Measurements from ENCODE around the gene GPC3. TPM values are rescaled to one million over a fixed set of nuclear protein-coding genes. Genes with fewer than 3 reads are reported as not detected.

GPC3 gene
- polyA plus RNA-seq, 3 donors = not detected

DNA sequence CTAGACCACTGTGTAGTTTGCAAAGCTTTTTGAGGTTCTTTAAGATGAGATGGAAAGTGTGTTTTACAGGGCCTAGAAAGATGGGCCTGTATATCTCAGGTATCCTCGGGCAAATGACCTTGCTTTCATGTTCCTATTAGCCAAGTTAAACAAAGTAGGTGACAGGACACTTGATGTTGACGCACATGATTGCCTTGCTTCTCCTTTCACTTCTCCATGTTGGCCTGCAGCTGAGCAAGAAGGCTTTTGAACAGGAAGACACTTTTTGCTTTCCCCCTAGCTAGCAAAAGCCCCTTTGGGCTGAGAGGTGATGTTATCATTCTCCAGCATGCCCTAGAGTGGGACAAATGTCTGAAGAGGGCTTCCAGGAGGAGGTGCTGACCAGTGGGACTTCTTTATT is 202.1 kb downstream of the GPC3 start:
- Histone ChIP-seq H3K36me3 (replicated peaks in 1 of 2; ENCODE audit: control insufficient read depth in 1 of 2, insufficient read depth in 2 of 2, low read length in 2 of 2) (no peaks in the 10 kb centered on the region), H3K4me2 (replicated peaks; ENCODE audit: extremely low read depth, low read length, poor library complexity, severe bottlenecking) (no peak overlapping the region), H2AFZ (ENCODE audit: insufficient read depth, low read depth, low read length, poor library complexity, severe bottlenecking) (no peak overlapping the region), H3K9ac (ENCODE audit: insufficient read depth, low read length, poor library complexity, severe bottlenecking) (no peak overlapping the region), H3K79me2 (ENCODE audit: insufficient read depth, low read length) (no peaks in the 10 kb centered on the region), H3K9me3 (replicated peaks in 1 of 2; ENCODE audit: control insufficient read depth in 1 of 2, insufficient read depth in 1 of 2, low read length in 2 of 2) (no peaks in the 10 kb centered on the region), H3K4me1 (ENCODE audit: control insufficient read depth in 1 of 2, insufficient read depth in 2 of 2, low read length in 2 of 2) (no peaks in the 10 kb centered on the region), H3K27ac (ENCODE audit: low read depth in 1 of 2, low read length in 2 of 2) (no peak overlapping the region), H4K20me1 (ENCODE audit: insufficient read depth, low read length) (no peaks in the 10 kb centered on the region), H3K4me3 (replicated peaks in 1 of 3; ENCODE audit: low read depth in 2 of 3, low read length in 3 of 3) (no peak overlapping the region), H3K27me3 (ENCODE audit: control insufficient read depth in 2 of 2, insufficient read depth in 2 of 2, low read length in 2 of 2) (peaks cover 0 to 2% of the 10 kb centered on the region in 2 donors)
- WGBS (ENCODE audit: insufficient coverage) = no CpG with 5 or more reads among the region's 2 CpGs
- Mint-ChIP-seq H3K27me3 (ENCODE audit: low read depth in 3 of 3) (peaks cover 0 to 6% (median 2%) of the 10 kb centered on the region in 3 donors), H3K9me3 (no peaks in the 10 kb centered on the region), H3K4me1 (peaks cover 5% of the 10 kb centered on the region), H3K4me3 (no peak overlapping the region), H3K36me3 (no peaks in the 10 kb centered on the region), H3K27ac (no peak overlapping the region)
- no peak for DNase-seq
- intact Hi-C loops (cut with micrococcal nuclease) = no loop called here
- TF ChIP-seq, protein P1, sequence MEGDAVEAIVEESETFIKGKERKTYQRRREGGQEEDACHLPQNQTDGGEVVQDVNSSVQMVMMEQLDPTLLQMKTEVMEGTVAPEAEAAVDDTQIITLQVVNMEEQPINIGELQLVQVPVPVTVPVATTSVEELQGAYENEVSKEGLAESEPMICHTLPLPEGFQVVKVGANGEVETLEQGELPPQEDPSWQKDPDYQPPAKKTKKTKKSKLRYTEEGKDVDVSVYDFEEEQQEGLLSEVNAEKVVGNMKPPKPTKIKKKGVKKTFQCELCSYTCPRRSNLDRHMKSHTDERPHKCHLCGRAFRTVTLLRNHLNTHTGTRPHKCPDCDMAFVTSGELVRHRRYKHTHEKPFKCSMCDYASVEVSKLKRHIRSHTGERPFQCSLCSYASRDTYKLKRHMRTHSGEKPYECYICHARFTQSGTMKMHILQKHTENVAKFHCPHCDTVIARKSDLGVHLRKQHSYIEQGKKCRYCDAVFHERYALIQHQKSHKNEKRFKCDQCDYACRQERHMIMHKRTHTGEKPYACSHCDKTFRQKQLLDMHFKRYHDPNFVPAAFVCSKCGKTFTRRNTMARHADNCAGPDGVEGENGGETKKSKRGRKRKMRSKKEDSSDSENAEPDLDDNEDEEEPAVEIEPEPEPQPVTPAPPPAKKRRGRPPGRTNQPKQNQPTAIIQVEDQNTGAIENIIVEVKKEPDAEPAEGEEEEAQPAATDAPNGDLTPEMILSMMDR (IDR thresholded peaks at IDR 0.05) = no peak

DNA sequence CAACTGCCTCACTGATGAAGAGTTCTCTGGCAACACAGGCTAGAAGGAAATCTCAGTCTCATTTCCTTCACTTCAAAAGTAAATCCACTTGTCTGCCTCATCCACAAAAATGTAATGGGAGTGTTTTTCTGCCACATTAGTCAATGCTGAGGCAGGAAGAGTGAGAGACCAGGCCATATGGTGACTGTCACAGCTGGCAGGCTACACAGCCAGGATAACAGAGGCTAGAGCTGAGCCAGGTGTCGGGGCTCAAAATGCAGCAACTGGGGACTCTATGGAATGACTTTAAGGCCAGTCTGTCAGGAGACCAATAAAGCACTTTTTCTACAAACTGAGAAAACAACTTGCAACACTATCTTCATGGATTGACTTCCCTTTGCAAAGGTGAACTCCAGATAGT is 204.2 kb downstream of the GPC3 start:
- DNase-seq = no peak
- no peak overlapping the region for H3K4me3 Mint-ChIP-seq
- TF ChIP-seq, protein P1 (IDR thresholded peaks at IDR 0.05) = no peak
- no peak overlapping the region for H2AFZ ChIP-seq (ENCODE audit: insufficient read depth, low read depth, low read length, poor library complexity, severe bottlenecking)
- WGBS (ENCODE audit: insufficient coverage) = 100% methylated on average over 1 of the region's 1 CpG
- no peaks in the 10 kb centered on the region for H3K36me3 ChIP-seq (replicated peaks in 1 of 2; ENCODE audit: control insufficient read depth in 1 of 2, insufficient read depth in 2 of 2, low read length in 2 of 2)
- peaks cover 0 to 6% (median 2%) of the 10 kb centered on the region in 3 donors for H3K27me3 Mint-ChIP-seq (ENCODE audit: low read depth in 3 of 3)
- no peaks in the 10 kb centered on the region for H3K9me3 ChIP-seq (replicated peaks in 1 of 2; ENCODE audit: control insufficient read depth in 1 of 2, insufficient read depth in 1 of 2, low read length in 2 of 2)
- no peaks in the 10 kb centered on the region for H3K79me2 ChIP-seq (ENCODE audit: insufficient read depth, low read length)
- no peaks in the 10 kb centered on the region for H3K36me3 Mint-ChIP-seq
- intact Hi-C loops (cut with micrococcal nuclease) = no loop called here
- H3K27ac ChIP-seq (ENCODE audit: low read depth in 1 of 2, low read length in 2 of 2) = no peak overlapping the region
- H3K27me3 ChIP-seq (ENCODE audit: control insufficient read depth in 2 of 2, insufficient read depth in 2 of 2, low read length in 2 of 2) = peaks cover 0 to 8% of the 10 kb centered on the region in 2 donors
- peaks cover 5% of the 10 kb centered on the region for H3K4me1 Mint-ChIP-seq
- H3K4me1 ChIP-seq (ENCODE audit: control insufficient read depth in 1 of 2, insufficient read depth in 2 of 2, low read length in 2 of 2) = no peaks in the 10 kb centered on the region
- H3K9ac ChIP-seq (ENCODE audit: insufficient read depth, low read length, poor library complexity, severe bottlenecking) = no peak overlapping the region
- H4K20me1 ChIP-seq (ENCODE audit: insufficient read depth, low read length) = no peaks in the 10 kb centered on the region
- no peak overlapping the region for H3K4me3 ChIP-seq (replicated peaks in 1 of 3; ENCODE audit: low read depth in 2 of 3, low read length in 3 of 3)
- no peak overlapping the region for H3K4me2 ChIP-seq (replicated peaks; ENCODE audit: extremely low read depth, low read length, poor library complexity, severe bottlenecking)
- H3K27ac Mint-ChIP-seq = no peak overlapping the region
- H3K9me3 Mint-ChIP-seq = no peaks in the 10 kb centered on the region
